ENCODE results near the gene RNU5D-1. TPM values are rescaled to one million over a fixed set of nuclear protein-coding genes. Genes with fewer than 3 reads are reported as not detected.

The RNU5D-1 gene
- polyA plus RNA-seq, 1 donor: not detected

DNA sequence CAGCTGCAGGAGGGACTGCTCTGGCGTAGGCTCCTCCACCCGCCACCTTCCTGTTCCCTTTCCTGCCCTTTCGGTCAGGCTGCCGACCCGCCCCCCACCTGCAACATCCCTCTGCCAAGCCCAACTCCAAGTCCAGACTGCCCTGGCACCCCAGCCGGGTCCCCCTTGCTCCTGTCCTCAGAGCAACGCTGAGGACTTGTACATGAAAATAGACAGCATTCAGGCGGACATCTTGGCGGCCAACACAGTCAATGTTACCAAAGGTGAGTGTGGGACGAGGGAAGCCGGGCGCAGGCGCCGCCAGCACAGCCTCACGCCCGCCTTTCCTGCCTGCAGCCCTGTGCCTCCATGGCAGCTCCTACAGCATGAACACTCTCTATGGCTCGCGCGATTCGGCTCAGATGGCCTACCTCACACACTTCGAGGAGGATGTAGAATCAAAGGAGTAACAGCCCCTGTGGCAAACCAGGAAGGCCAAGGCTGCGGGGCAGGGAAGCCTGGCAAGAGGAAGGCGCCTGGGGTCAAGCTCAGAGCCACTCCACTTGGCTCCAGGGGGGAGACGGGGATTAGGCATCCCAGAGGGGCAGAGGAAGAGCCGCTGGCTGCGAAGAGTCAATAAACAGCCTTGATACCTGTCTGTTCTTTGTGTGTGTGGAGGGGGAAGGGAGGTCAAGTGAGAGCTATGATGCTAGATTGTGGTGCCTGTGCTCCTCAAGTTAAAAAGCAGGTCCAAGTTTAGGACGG lies 5.8 kb downstream of the RNU5D-1 start:
- Histone ChIP-seq H3K9me3 (ENCODE audit: control insufficient read depth, low read depth, low read length) (peaks cover 6% of the 10 kb centered on the region), H3K4me3 (ENCODE audit: low read length) (no peak overlapping the region), H3K36me3 (ENCODE audit: control insufficient read depth, insufficient read depth, low read length) (no peaks in the 10 kb centered on the region), H3K27ac (ENCODE audit: low read length) (no peak overlapping the region), H3K4me1 (ENCODE audit: control insufficient read depth, insufficient read depth, low read length) (no peaks in the 10 kb centered on the region), H3K27me3 (ENCODE audit: control insufficient read depth, insufficient read depth, low read length) (peaks cover 5% of the 10 kb centered on the region)
- no peak for DNase-seq
- WGBS (ENCODE audit: insufficient coverage, low lambda C conversion rate): no CpG with 5 or more reads among the region's 27 CpGs

DNA sequence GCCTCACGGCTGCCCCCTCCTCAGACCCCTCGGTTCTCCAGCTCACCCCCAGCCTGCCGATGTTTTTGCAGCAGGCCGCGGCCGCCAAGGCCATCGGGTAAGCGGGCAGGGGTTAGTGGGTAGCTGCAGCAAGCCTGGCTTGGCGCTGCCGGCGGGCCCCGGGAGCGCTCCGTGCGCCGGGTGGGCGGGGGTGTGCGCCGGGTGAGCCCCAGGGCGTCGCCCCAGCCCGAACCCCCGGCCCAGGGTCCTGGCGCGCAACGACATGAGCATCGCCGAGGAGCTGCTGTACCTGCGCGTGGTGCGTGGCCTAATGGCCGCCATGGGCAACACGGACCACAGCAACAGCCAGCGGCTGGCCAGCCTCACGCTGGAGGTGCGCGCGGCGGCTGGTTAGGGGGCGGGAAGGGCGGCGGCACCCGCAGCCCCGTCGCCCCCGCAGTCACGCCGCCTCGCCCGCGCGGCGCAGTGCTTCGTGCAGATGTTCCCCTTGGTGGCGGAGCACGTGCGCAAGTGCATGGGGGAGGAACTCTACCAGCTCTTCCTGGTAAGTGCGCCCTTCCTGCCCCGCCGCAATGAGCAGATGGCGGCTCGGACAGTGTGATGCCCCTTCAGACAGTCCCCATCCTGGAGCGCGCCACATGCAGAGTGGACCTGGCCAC lies 6.5 kb downstream of the RNU5D-1 start:
- WGBS (ENCODE audit: insufficient coverage, low lambda C conversion rate): no CpG with 5 or more reads among the region's 64 CpGs

DNA sequence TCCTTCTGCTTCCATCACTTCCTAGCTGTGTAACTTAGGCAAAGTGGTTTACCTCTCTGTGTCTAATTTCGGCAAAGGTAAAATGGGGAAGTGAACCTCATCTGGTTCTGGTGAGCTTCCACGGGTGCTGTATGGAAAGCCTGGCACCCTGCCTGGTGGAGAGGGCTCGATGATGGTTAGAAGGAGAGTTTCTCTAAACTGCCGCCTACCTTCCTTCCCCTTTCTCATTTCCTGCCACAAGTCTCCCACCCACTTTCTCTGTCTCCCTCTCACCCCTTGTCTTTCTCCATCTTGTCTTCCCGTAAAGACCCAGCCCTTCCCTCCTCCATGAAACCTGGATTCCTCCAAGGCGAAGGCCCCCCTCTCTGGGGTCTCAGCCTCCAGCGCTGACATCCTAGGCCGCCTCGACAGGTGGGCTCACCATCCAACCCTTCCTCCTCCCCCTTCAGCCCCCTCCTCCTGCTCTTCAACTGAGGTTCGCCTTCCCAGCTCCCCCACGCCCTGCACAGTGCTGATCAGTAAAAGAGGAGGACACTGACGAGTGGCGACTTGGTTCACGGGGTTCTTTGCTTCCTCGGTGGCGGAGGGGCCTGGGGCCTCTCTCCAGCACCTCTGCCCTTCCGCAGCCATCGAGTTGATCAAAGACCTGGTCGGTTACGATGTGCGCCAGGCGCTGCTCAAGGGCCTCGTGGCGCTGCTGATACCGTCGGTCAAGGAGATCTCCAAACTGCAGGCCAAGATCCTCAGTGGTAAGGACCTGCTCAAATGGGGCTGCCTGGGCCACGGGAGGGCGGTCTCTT lies 7.3 kb downstream of the RNU5D-1 start:
- Histone ChIP-seq H3K36me3 (ENCODE audit: control insufficient read depth, insufficient read depth, low read length) (no peaks in the 10 kb centered on the region), H3K27ac (ENCODE audit: low read length) (no peak overlapping the region)
- DNase-seq: no peak

More for the DNA sequence above, 6.5 kb downstream of the RNU5D-1 start:
- H3K27ac ChIP-seq (ENCODE audit: low read length): no peak overlapping the region
- H3K27me3 ChIP-seq (ENCODE audit: control insufficient read depth, insufficient read depth, low read length): peaks cover 5% of the 10 kb centered on the region
- DNase-seq: no peak
- H3K4me1 ChIP-seq (ENCODE audit: control insufficient read depth, insufficient read depth, low read length): no peaks in the 10 kb centered on the region
- H3K4me3 ChIP-seq (ENCODE audit: low read length): no peak overlapping the region
- H3K9me3 ChIP-seq (ENCODE audit: control insufficient read depth, low read depth, low read length): peaks cover 6% of the 10 kb centered on the region
- H3K36me3 ChIP-seq (ENCODE audit: control insufficient read depth, insufficient read depth, low read length): no peaks in the 10 kb centered on the region

DNA sequence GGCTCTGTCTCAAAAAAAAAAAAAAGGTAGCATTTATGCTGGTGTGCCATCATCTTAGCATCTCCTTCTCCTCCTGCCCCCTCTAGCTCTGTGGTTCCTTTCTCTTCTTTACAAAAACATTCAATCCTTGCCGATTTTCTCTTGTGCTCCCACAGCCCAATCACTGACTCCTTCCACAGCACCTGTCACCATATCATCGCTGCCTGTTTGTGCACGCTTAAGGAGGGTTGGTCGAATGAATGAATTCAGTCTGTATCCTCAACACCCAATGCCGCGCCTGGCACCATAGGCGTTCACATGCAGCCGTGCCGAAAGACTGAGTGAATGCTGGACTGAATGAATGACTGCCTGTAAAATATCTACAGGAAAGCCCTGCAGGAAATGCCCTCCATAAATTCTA lies 7.9 kb downstream of the RNU5D-1 start:
- Histone ChIP-seq H3K27ac (ENCODE audit: low read length) (no peak overlapping the region), H3K9me3 (ENCODE audit: control insufficient read depth, low read depth, low read length) (peaks cover 6% of the 10 kb centered on the region), H3K36me3 (ENCODE audit: control insufficient read depth, insufficient read depth, low read length) (no peaks in the 10 kb centered on the region), H3K4me3 (ENCODE audit: low read length) (no peak overlapping the region), H3K27me3 (ENCODE audit: control insufficient read depth, insufficient read depth, low read length) (peaks cover 5% of the 10 kb centered on the region), H3K4me1 (ENCODE audit: control insufficient read depth, insufficient read depth, low read length) (no peaks in the 10 kb centered on the region)
- WGBS (ENCODE audit: insufficient coverage, low lambda C conversion rate): 80% methylated on average over 1 of the region's 9 CpGs
- DNase-seq: no peak

More for the DNA sequence above, 7.3 kb downstream of the RNU5D-1 start:
- 83% methylated on average over 2 of the region's 28 CpGs for WGBS (ENCODE audit: insufficient coverage, low lambda C conversion rate)
- H3K27me3 ChIP-seq (ENCODE audit: control insufficient read depth, insufficient read depth, low read length): peaks cover 5% of the 10 kb centered on the region
- no peaks in the 10 kb centered on the region for H3K4me1 ChIP-seq (ENCODE audit: control insufficient read depth, insufficient read depth, low read length)
- H3K4me3 ChIP-seq (ENCODE audit: low read length): no peak overlapping the region
- peaks cover 6% of the 10 kb centered on the region for H3K9me3 ChIP-seq (ENCODE audit: control insufficient read depth, low read depth, low read length)

DNA sequence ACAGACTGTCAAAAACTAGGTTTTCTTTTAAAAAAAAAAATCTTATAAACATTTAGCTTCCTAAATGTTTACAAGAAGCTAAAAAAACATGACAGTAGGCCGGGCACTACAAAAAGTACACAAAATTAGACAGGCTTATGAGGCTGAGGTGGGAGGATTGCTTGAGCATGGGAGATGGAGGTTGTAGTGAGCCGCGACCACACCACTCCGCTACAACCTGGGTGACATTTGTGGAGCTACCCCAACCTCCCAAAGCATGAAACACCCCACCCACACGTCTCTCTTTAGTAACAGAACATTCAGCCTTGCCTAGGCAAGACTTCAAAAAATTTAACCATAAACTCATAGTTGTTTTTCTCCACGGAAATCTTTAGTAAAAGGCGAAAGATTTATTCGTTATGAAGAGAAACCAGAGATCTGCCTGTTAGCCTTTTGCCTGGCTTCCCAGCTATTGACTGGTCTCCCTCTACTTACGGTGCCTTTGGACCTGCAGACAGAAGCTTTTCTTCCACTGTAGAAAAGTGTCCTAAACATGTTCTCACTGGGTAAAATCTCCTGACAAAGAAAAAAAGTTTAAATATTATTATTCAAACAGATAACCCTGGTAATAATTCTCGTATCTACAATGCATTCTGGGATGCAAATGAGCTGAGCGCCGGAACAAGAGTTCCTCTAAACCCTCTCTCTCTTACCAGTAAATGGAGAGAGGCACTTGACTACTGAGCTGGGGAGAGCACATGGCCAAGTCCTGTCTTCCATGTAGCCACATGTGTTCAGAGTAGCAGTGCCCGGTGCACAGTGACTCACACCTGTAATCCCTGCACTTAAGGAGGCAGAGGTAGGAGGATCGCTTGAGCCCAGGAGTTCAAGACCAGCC lies 9.2 kb downstream of the RNU5D-1 start:
- DNase-seq: peak; percentile 72 to 86
- Histone ChIP-seq H3K27ac (ENCODE audit: low read length) (no peak overlapping the region), H3K9me3 (ENCODE audit: control insufficient read depth, low read depth, low read length) (peaks cover 6% of the 10 kb centered on the region), H3K4me1 (ENCODE audit: control insufficient read depth, insufficient read depth, low read length) (no peaks in the 10 kb centered on the region), H3K4me3 (ENCODE audit: low read length) (no peak overlapping the region), H3K27me3 (ENCODE audit: control insufficient read depth, insufficient read depth, low read length) (peaks cover 5% of the 10 kb centered on the region), H3K36me3 (ENCODE audit: control insufficient read depth, insufficient read depth, low read length) (no peaks in the 10 kb centered on the region)
- WGBS (ENCODE audit: insufficient coverage, low lambda C conversion rate): 100% methylated on average over 1 of the region's 14 CpGs

DNA sequence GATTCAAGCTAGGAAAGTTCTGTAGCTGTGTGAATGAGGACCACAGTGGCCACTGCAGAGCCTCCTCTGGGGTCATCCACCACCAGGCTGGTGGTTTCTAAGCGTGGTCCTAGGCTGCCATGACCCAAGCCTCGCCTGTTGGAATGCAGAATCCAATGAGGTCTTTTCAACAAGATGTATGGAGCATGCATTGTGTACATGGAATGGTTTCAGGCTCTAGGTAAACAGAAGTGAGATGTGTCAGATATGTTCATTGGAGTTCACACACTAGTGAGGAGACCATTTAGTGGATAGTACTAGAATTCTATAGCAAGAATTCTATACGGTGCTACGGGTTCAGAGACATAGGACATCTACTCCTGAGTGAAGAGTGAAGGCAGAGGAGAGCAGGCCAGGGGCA lies 10.7 kb downstream of the RNU5D-1 start:
- Histone ChIP-seq H3K27ac (ENCODE audit: low read length) (no peak overlapping the region), H3K36me3 (ENCODE audit: control insufficient read depth, insufficient read depth, low read length) (no peaks in the 10 kb centered on the region), H3K4me1 (ENCODE audit: control insufficient read depth, insufficient read depth, low read length) (no peaks in the 10 kb centered on the region), H3K27me3 (ENCODE audit: control insufficient read depth, insufficient read depth, low read length) (peaks cover 5% of the 10 kb centered on the region), H3K9me3 (ENCODE audit: control insufficient read depth, low read depth, low read length) (peaks cover 6% of the 10 kb centered on the region), H3K4me3 (ENCODE audit: low read length) (no peak overlapping the region)
- no peak for DNase-seq
- WGBS (ENCODE audit: insufficient coverage, low lambda C conversion rate): no CpG with 5 or more reads among the region's 4 CpGs

DNA sequence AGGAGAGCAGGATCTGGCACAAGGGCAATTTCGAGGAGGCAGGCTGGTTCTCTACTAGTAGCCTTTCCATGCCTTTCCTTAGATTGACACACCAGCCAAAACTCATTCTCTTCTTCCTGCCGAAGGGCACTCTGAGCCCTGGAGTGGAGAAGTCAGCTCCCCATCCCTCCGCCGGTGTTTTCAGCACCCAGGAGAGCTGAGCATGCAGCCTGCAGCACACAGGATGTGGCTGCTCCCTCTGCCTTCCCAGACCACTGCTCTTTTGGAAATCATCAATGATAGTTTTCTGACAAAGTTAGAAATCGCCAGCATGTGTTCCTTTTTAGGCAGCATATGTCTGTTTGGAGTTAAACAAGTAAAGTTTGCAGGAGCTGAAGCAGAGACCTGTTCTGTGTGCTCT lies 11.7 kb downstream of the RNU5D-1 start:
- no peaks in the 10 kb centered on the region for H3K36me3 ChIP-seq (ENCODE audit: control insufficient read depth, insufficient read depth, low read length)
- no CpG with 5 or more reads among the region's 5 CpGs for WGBS (ENCODE audit: insufficient coverage, low lambda C conversion rate)
- H3K27ac ChIP-seq (ENCODE audit: low read length): no peak overlapping the region
- H3K4me3 ChIP-seq (ENCODE audit: low read length): no peak overlapping the region
- peaks cover 2% of the 10 kb centered on the region for H3K27me3 ChIP-seq (ENCODE audit: control insufficient read depth, insufficient read depth, low read length)
- H3K9me3 ChIP-seq (ENCODE audit: control insufficient read depth, low read depth, low read length): no peaks in the 10 kb centered on the region
- H3K4me1 ChIP-seq (ENCODE audit: control insufficient read depth, insufficient read depth, low read length): no peaks in the 10 kb centered on the region
- no peak for DNase-seq

DNA sequence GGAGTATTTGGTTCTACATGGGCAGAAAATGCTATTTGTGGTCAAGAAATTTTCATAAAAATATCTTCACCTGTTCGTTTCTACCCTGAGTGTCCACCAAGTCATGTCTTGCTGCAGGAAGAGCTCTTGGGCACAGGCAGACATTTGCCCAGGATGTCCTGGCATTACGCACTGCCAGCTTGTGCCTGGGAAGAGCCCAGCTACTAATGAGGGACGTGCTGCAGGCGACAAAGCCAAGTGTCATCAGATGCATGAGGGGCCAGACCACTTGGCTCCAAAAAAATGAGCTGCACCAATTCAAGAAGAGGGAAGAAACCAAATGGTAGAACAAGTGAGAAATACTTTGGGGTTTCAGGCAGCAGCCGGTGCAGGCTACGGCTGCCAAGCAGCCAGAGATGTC lies 12.9 kb downstream of the RNU5D-1 start:
- Histone ChIP-seq H3K4me1 (ENCODE audit: control insufficient read depth, insufficient read depth, low read length) (no peaks in the 10 kb centered on the region), H3K27ac (ENCODE audit: low read length) (no peak overlapping the region), H3K27me3 (ENCODE audit: control insufficient read depth, insufficient read depth, low read length) (no peaks in the 10 kb centered on the region), H3K4me3 (ENCODE audit: low read length) (no peak overlapping the region), H3K9me3 (ENCODE audit: control insufficient read depth, low read depth, low read length) (no peaks in the 10 kb centered on the region), H3K36me3 (ENCODE audit: control insufficient read depth, insufficient read depth, low read length) (no peaks in the 10 kb centered on the region)
- no CpG with 5 or more reads among the region's 6 CpGs for WGBS (ENCODE audit: insufficient coverage, low lambda C conversion rate)
- DNase-seq: no peak

DNA sequence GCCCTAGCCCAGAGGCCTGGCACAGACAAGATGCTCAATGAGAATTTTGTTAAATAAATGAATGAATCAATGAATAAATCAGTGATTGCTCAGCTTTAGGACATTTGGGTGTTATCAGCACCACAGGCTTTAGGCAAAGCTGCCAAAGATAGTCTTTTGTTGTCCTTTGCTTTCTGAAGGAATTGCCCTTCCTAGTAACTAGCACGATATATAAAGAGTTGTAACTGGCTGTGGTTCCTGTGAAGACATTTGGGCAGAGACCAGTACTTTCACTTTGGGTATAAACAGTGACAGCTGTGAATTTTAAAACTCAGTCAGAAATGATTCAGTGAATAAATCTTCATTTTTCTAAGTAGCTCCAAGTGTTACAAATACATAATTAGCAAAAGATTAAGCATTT lies 13.3 kb downstream of the RNU5D-1 start:
- no peaks in the 10 kb centered on the region for H3K4me1 ChIP-seq (ENCODE audit: control insufficient read depth, insufficient read depth, low read length)
- H3K36me3 ChIP-seq (ENCODE audit: control insufficient read depth, insufficient read depth, low read length): no peaks in the 10 kb centered on the region
- 40% methylated on average over 1 of the region's 1 CpG for WGBS (ENCODE audit: insufficient coverage, low lambda C conversion rate)
- H3K9me3 ChIP-seq (ENCODE audit: control insufficient read depth, low read depth, low read length): no peaks in the 10 kb centered on the region
- no peak overlapping the region for H3K4me3 ChIP-seq (ENCODE audit: low read length)
- no peak for DNase-seq
- no peak overlapping the region for H3K27ac ChIP-seq (ENCODE audit: low read length)
- H3K27me3 ChIP-seq (ENCODE audit: control insufficient read depth, insufficient read depth, low read length): no peaks in the 10 kb centered on the region

DNA sequence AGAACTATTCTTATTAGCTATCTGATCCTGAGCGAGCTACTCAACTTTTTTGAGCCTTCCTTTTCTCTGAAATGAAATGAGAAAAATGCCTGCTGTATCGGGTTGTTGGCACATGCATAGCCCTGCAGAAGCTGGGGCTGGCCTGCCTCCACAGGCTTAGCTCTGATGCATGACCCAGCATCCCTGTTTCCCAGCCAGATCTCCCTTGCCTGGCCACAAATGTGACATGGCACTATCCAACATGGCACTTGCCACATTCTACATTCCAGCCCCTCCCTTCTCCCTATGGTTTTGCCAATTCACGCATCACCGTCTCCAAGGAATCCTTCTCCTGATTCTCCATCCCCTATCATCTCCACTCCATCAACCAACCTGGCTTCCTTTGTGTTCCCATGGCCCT lies 13.8 kb downstream of the RNU5D-1 start:
- no peaks in the 10 kb centered on the region for H3K9me3 ChIP-seq (ENCODE audit: control insufficient read depth, low read depth, low read length)
- no peaks in the 10 kb centered on the region for H3K36me3 ChIP-seq (ENCODE audit: control insufficient read depth, insufficient read depth, low read length)
- no peak overlapping the region for H3K27ac ChIP-seq (ENCODE audit: low read length)
- no peak for DNase-seq
- H3K4me1 ChIP-seq (ENCODE audit: control insufficient read depth, insufficient read depth, low read length): no peaks in the 10 kb centered on the region
- no peaks in the 10 kb centered on the region for H3K27me3 ChIP-seq (ENCODE audit: control insufficient read depth, insufficient read depth, low read length)
- no peak overlapping the region for H3K4me3 ChIP-seq (ENCODE audit: low read length)
- WGBS (ENCODE audit: insufficient coverage, low lambda C conversion rate): no CpG with 5 or more reads among the region's 4 CpGs
